Activated naive CD4-positive, alpha-beta T cell (primary cell): ENCODE results near the gene KIAA0040.

Source experiments
- DNase-seq, 4 experiments: peaks; one replicate each; lab custom pipeline; 2025; lab: John Stamatoyannopoulos, UW

The KIAA0040 gene

GRCh38 chr1:175192630-175193526 is at the start of gene KIAA0040:
KIAA0040 (minus strand) TSS chr1:175192776; CDS start chr1:175161013, 31,763 bp downstream.
- DNase-seq: peak in 2 of 4 experiments; percentile 16 to 43

GRCh38 chr1:175237389-175237788 is 44.8 kb upstream of the KIAA0040 start:
- no peak for DNase-seq

GRCh38 chr1:175234639-175235038 is 42.1 kb upstream of the KIAA0040 start:
- no peak for DNase-seq

GRCh38 chr1:175232335-175232734 is 39.8 kb upstream of the KIAA0040 start:
- no peak for DNase-seq

GRCh38 chr1:175225805-175226129 is 33.2 kb upstream of the KIAA0040 start:
- DNase-seq: no peak

GRCh38 chr1:175222296-175222938 is 29.8 kb upstream of the KIAA0040 start:
- DNase-seq: no peak

GRCh38 chr1:175221557-175222175 is 29.1 kb upstream of the KIAA0040 start:
- no peak for DNase-seq

GRCh38 chr1:175220853-175221556 is 28.4 kb upstream of the KIAA0040 start:
- DNase-seq: no peak

GRCh38 chr1:175219774-175220173 is 27.2 kb upstream of the KIAA0040 start:
- DNase-seq: no peak

- DNase-seq: no peak
Measured at GRCh38 chr1:175218786-175219434, 26.3 kb upstream of the KIAA0040 start.

- no peak for DNase-seq
Measured at GRCh38 chr1:175217721-175218531, 25.4 kb upstream of the KIAA0040 start.

GRCh38 chr1:175216444-175216843 is 23.9 kb upstream of the KIAA0040 start:
- no peak for DNase-seq

- no peak for DNase-seq
Measured at GRCh38 chr1:175211656-175212055, 19.1 kb upstream of the KIAA0040 start.

GRCh38 chr1:175210744-175211143 is 18.2 kb upstream of the KIAA0040 start:
- no peak for DNase-seq

GRCh38 chr1:175209493-175209921 is 16.9 kb upstream of the KIAA0040 start:
- DNase-seq: no peak

GRCh38 chr1:175208773-175209492 is 16.4 kb upstream of the KIAA0040 start:
- DNase-seq: peak in 2 of 4 experiments; percentile 9 to 15

GRCh38 chr1:175207971-175208370 is 15.4 kb upstream of the KIAA0040 start:
- no peak for DNase-seq

GRCh38 chr1:175206687-175207086 is 14.1 kb upstream of the KIAA0040 start:
- no peak for DNase-seq

- no peak for DNase-seq
Measured at GRCh38 chr1:175204330-175204729, 11.8 kb upstream of the KIAA0040 start.

- DNase-seq: no peak
Measured at GRCh38 chr1:175203570-175204068, 11.0 kb upstream of the KIAA0040 start.
